Neutrophil (primary cell): ENCODE measurements around the gene ARFIP1.

Source experiments
- H3K27ac ChIP-seq: fragments of 200-600 bp; sonication (generic); 2 replicates; pipeline ENCODE4 v1.5.1; 2016; ENCODE audit warnings: mild to moderate bottlenecking, moderate library complexity
- H3K27me3 ChIP-seq: fragments of 200-600 bp; sonication (generic); 2 replicates; pipeline ENCODE4 v1.6.0; 2016; ENCODE audit warnings: mild to moderate bottlenecking
- H3K36me3 ChIP-seq: fragments of 200-600 bp; sonication (generic); 2 replicates; pipeline ENCODE4 v1.5.1; 2017
- H3K4me1 ChIP-seq, 2 experiments: fragments of 200-600 bp in 1 of 2; sonication (generic) in 1 of 2; 1 replicate in 1 of 2; 2 replicates in 1 of 2; pipeline versions ENCODE4 v1.5.1 to v1.6.1; 2013 to 2016; ENCODE audit warnings: low read depth in 1 of 2, low read length in 1 of 2, mild to moderate bottlenecking in 1 of 2, moderate library complexity in 1 of 2; ENCODE audit not compliant: control insufficient read depth in 1 of 2, insufficient read depth in 1 of 2
- H3K4me3 ChIP-seq, 2 experiments: fragments of 200-600 bp in 1 of 2; sonication (generic) in 1 of 2; 1 replicate in 1 of 2; 2 replicates in 1 of 2; pipeline ENCODE4 v1.5.1; 2013 to 2016; ENCODE audit warnings: low read depth in 1 of 2, low read length in 1 of 2, mild to moderate bottlenecking in 1 of 2, moderate library complexity in 1 of 2
- H3K9me3 ChIP-seq: fragments of 200-600 bp; sonication (generic); 2 replicates; pipeline ENCODE4 v1.5.1; 2016
- TF ChIP-seq, protein P1 (sequence below): fragments of 200-600 bp; sonication (generic); IDR thresholded peaks from 2 replicates; pipeline ENCODE4 v1.5.1; 2016; ENCODE audit warnings: antibody characterized with exemption

The ARFIP1 gene

DNA sequence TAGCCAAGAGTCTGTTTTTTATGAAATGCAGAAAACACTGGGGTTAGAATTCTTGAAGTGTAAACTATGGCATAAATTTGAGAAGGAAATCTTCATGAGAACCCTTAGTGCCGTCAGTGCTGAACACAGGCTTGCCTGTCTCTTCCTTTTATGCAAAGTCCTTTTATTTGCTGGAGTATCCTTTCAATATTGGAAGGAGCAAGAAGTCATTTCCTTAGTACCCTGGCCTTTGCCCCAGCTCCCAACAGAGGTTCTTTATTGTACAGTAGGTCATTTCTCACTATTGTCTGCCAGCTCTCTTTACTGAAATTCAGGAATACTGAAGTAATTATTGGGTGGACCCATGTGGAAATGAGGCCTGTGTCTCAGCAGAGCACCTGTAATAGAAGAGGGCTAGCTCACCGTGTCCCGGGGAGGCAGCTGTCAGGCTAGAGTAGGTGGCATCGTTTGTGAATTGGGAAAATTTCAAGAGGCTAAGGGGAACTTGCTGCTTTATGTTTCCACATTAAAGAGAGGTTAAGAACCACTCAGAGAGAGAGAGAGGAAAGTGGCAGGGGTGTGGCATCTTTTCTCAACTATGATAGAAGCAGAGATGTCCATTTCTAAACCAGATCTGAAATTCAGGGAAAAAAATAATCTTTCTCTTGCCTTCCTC, 165.0 kb downstream of the ARFIP1 start:
- Histone ChIP-seq H3K27ac (no peak overlapping the region), H3K36me3 (no peaks in the 10 kb centered on the region), H3K27me3 (peaks cover 63% of the 10 kb centered on the region), H3K4me3 (no peak overlapping the region), H3K4me1 (no peaks in the 10 kb centered on the region), H3K9me3 (no peaks in the 10 kb centered on the region)
- TF ChIP-seq, protein P1, sequence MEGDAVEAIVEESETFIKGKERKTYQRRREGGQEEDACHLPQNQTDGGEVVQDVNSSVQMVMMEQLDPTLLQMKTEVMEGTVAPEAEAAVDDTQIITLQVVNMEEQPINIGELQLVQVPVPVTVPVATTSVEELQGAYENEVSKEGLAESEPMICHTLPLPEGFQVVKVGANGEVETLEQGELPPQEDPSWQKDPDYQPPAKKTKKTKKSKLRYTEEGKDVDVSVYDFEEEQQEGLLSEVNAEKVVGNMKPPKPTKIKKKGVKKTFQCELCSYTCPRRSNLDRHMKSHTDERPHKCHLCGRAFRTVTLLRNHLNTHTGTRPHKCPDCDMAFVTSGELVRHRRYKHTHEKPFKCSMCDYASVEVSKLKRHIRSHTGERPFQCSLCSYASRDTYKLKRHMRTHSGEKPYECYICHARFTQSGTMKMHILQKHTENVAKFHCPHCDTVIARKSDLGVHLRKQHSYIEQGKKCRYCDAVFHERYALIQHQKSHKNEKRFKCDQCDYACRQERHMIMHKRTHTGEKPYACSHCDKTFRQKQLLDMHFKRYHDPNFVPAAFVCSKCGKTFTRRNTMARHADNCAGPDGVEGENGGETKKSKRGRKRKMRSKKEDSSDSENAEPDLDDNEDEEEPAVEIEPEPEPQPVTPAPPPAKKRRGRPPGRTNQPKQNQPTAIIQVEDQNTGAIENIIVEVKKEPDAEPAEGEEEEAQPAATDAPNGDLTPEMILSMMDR, result no peak

DNA sequence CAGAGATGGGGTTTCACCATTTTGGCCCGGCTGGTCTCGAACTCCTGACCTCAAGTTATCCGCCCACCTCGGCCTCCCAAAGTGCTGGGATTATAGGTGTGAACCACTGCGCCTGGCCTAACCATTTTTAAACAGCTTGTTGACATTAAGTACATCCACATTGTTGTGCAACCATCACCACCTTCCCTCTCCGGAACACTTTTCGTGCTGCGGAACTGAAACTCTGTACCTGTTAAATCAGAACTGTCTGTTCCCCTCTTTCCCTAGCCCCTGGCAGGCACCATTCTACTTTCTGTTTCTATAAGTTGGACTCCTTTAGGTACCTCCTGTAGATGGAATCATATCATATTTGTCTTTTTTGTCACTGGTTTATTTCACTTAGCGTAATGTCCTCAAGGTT, 165.9 kb downstream of the ARFIP1 start:
- H3K27ac ChIP-seq, result no peak overlapping the region

DNA sequence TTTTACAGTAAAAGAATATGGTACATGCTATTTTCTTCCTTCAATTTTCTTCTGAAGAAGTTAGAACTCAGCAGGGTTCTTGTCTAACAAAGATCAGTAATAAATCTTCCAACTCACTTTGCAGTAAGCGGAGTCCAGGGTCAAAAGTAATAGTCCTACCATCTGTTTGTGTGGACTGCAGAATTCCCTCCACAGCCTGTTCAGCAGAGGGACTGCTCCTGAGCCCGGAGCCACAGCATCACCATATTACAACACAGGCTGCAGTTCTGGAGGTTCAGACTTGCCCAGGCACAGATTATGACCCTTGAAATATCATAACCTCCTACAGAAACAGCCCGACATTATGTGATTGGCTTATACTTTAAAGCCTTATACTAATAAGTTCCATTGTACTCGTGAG, 166.7 kb downstream of the ARFIP1 start:
- TF ChIP-seq, protein P1, result no peak
- Histone ChIP-seq H3K27me3 (peaks cover 56% of the 10 kb centered on the region), H3K4me3 (no peak overlapping the region), H3K36me3 (no peaks in the 10 kb centered on the region), H3K9me3 (no peaks in the 10 kb centered on the region), H3K4me1 (no peaks in the 10 kb centered on the region), H3K27ac (no peak overlapping the region)

More for the DNA sequence above, 165.9 kb downstream of the ARFIP1 start:
- no peak overlapping the region for H3K4me3 ChIP-seq
- H3K4me1 ChIP-seq, result no peaks in the 10 kb centered on the region
- TF ChIP-seq, protein P1, result no peak
- H3K36me3 ChIP-seq, result no peaks in the 10 kb centered on the region
- H3K27me3 ChIP-seq, result peaks cover 61% of the 10 kb centered on the region
- H3K9me3 ChIP-seq, result no peaks in the 10 kb centered on the region

DNA sequence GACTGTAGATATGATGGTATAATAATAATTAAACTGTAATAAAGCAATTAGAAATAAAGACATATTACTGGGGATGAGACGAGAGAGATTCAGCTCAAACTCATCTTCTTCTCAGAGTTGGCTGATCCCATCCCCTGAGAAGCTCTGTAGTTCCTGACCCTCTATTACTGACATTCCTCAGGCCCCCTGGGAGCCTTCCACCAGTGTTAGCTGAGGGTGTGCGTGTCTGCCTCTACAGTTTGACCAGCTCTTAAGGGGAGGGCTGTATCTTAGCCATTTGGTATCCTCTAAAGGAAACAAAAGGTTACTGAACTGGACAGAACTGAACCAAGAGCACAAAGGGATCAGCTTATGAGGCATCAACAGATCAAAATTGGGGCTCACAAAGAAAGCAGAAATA, 167.6 kb downstream of the ARFIP1 start:
- no peak overlapping the region for H3K27ac ChIP-seq
- TF ChIP-seq, protein P1, result no peak
- no peak overlapping the region for H3K4me3 ChIP-seq
- no peaks in the 10 kb centered on the region for H3K4me1 ChIP-seq
- H3K9me3 ChIP-seq, result no peaks in the 10 kb centered on the region
- H3K27me3 ChIP-seq, result peaks cover 47% of the 10 kb centered on the region
- H3K36me3 ChIP-seq, result no peaks in the 10 kb centered on the region

DNA sequence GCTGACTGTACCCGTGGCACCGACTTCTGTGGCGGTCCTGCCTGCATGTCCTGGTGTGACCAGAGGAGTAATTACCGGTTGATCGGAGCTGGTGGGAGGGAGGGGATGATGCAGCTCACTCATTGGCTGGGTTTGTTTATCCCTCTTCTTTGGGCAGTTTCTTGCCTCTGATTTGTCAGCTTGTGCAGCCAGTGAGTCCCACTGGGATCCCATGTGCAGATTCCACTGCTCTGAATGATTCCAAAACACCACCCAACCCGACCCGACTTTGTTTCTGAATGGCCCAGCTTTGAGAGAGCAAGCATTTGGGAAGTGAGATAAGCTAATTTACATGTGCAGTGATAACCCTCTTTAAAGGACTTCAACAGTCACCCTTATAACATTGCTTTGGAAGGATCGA, 170.2 kb downstream of the ARFIP1 start:
- TF ChIP-seq, protein P1, result no peak
- H3K9me3 ChIP-seq, result no peaks in the 10 kb centered on the region
- no peak overlapping the region for H3K27ac ChIP-seq
- H3K4me1 ChIP-seq, result no peaks in the 10 kb centered on the region
- H3K4me3 ChIP-seq, result no peak overlapping the region
- H3K36me3 ChIP-seq, result no peaks in the 10 kb centered on the region
- H3K27me3 ChIP-seq, result peaks cover 35% of the 10 kb centered on the region
